Stimulated activated CD8-positive, alpha-beta memory T cell treated with anti-CD3 and anti-CD28 coated beads, Interleukin-15, amount 100 ng/mL, for 48 hours (primary cell): ENCODE data around the gene GSG1L.

ENCODE experiments used
- DNase-seq, 2 donors: peaks; one replicate each; pipeline ENCODE4 v3.0.0-alpha.2; 2020; ENCODE audit warnings: low read depth in 2 of 2

Gene GSG1L

GRCh38 chr16:27774779-27775178, 288.7 kb downstream of the GSG1L start:
- no peak for DNase-seq

- DNase-seq = no peak
Measured at GRCh38 chr16:27773344-27773743, 290.2 kb downstream of the GSG1L start.

DNA sequence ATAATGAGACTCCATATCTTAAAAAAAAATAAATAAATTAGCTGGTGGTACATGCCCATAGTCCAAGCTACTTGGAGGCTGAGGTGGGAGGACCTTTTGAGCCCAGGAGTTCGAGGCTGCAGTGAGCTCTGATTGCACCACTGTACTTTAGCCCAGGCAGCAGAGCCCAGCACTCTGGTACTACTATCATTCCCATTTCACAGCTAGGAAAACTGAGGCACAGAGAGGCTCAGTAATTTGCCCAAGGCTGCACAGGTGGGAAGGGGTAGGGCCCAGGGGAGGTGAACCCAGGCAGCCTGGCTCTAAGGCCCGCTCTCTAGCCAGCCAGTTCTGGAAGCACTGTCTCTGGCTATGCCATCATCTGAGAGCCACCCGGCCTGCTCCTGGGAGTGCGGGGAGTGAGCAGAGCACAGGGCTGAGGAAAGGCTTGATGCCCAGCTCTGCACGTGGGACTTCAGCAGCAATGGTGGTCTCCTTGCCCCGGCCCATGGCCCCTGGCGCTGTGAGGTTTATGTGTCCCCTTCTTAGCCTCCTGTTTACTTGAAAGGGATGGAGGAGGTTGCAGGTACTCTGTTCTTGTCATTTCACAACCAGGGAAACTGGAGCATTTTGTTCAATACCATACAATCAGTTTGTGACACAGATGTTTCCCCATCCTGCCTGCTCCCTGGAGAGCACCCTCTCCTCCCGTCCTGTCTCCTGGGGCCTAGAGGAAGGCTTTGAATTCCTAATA, 291.3 kb downstream of the GSG1L start:
- no peak for DNase-seq

- DNase-seq = no peak
Measured at GRCh38 chr16:27771201-27771910, 292.2 kb downstream of the GSG1L start.

DNA sequence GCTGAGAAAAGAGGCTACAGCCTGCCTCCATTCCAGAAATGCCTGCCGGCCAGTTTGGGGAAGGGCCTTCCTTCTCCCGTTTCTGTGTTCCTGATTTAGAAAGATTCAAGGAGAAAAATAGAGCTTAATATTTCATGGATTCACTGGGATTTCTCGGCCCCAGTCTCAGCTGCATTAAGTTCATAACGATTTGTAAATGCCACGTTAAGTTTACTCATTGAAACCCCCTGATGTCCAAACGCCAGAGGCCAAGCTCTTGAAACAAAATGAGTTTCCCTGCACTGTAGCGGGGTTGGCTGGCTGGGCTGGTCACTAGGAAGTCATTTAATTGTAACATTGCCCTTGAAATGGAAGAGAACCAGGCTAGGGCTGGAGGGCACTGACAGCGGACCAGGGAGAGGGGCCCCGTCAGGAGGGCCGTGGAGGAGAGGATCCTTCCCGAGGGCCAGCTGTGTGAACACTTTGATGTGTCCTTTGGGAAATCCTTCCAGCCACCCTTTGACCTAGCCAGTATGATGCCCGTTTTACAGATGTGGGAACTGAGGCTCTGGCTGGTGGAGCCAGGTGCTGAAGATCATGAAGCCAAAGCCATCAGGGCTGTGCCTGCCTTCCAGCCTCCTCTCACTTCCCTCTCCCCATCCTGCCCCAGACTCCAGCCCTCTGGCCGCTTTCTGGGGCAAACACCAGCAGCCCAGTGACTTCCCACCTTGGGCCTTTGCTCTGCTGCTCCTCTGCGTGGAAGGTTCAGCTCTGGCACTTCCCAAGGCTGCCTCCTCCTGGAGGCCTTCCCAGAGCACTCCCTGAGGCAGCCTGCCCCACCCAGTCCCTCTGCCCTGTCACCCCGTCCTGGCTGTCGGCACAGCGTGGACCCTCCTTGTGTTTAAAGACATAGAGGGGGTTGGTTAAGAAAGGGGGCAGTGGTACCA, 293.0 kb downstream of the GSG1L start:
- DNase-seq = no peak

- no peak for DNase-seq
Measured at GRCh38 chr16:27769561-27770255, 293.8 kb downstream of the GSG1L start.

DNA sequence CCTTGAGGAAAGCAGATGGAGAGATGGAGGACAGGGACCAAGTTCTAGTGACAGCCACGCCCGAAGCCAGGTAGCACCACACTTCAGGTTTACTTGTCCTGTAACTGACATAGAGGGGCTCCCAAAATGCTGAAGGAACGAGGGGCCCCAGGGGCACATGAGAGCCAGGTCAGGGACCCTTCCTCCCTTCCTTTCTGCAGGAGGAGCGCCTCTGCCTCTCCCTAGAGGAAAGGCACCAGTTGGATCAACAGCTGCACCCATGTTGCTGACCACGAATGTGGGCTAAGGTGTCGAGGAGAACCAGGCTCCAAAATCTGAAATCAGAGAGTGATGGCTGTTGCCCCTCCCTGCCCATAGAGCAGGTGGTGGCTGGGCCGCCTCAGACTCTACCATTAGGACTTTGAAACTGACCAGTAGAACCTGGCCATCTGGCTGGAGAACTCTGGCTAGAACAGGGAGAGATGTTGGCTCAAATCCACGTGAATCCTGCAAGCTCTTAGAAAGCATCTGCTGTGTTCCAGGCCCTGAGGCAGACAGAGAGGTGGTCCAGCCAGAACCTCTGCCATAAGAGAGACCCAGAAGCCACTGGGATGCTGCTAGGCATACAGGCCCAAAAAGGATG, 294.8 kb downstream of the GSG1L start:
- DNase-seq = no peak

DNA sequence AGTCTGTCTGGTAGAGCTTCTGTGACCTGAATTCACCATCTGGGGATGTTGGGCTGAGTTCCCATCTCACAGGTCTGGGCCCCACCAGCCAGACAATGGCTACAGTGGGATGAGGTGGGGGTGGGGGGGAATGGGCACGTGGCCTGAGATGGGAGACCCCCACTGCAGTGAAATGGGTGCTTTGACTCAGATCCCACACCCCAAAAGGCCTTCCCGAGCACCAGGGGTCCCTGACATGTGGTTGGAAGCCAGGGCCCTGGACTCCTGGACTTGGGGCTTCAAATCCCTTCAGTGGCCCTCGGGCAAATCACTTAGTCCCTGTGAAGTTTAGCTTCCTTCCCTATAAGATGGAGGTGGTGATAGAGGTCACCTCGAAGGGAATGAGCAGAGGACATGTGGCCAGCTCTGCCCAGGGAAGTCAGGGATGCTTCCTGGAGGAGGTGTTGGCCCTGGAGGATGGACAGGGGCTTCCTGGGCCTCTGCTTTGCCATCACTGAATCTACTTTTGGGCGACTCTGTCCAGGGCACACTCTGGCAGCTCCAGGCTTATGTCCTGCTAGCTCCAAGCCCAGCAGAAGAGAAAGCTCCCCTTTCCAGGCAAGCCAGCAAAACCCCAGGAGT, 295.4 kb downstream of the GSG1L start:
- DNase-seq = no peak

GRCh38 chr16:27767081-27767480, 296.4 kb downstream of the GSG1L start:
- DNase-seq = no peak

DNA sequence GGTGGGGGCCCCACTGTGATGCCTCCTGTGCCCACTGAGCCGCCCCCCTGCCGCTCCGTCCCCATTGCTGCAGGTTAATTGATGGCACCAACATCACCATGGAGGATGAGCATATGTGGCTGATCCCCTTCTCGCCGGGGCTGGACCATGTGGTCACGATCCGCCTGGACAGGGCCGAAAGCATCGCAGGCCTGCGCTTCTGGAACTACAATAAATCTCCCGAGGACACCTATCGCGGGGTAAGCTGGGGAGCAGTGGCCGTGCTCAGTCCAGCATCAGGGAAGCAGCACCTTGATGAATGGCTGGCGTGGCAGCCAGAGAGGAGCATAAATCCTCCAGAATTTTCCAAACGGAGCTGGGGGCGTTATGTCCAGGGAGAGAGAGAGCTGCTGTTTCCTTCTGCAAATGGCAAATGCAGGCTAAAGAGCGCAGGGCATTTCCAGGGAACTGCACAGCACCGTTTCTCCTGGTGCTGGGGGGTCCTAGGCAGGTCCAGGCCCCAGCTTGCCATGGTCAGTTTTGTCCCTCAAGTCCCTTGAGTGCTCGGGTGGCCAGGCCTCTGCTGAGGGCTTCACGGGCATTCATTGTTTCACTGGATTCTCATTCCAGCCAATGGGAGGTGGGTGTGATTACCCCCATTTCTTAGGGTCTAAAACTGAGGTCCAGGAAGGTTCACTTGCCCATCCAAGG, 297.1 kb downstream of the GSG1L start:
- no peak for DNase-seq

DNA sequence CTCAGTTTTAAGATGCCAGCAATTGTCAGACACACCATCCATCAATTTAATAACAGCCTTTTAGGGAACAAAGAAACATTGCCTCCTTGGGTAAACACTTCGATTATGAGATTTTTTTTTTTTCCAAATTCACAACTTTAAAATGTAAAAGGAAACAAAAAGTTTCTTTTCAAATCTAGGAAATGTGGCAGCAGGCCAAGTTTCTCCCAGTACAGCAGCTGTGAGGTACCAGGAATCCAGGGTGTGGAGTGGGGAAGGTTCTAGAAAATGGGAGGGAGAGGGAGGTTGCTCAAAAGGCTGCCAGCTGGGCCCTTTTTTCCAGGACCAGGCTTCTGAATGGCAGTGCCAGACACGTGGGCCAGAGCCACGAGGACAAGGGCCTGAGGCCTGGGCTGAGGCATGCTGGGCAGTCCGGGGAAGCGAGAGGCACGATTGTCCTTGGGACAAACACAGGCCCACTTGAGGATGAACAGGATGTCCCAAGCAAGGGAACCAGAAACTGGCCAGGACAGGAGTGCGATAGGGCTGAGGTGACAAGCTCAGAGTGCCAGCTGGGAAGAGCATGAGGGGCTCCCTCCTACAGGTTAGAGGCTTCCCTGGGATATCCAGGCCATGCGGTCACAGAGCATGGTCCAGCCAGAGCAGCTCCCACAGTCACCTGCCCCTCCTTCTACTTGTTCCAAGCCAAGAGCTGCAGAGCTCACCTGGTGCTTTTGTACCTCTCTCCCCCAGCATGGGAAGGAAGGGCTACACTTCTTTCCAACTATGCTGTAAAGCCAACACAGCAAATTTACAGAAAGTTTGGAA, 298.4 kb downstream of the GSG1L start:
- DNase-seq = no peak

- DNase-seq = no peak
Measured at GRCh38 chr16:27764427-27764826, 299.1 kb downstream of the GSG1L start.

DNA sequence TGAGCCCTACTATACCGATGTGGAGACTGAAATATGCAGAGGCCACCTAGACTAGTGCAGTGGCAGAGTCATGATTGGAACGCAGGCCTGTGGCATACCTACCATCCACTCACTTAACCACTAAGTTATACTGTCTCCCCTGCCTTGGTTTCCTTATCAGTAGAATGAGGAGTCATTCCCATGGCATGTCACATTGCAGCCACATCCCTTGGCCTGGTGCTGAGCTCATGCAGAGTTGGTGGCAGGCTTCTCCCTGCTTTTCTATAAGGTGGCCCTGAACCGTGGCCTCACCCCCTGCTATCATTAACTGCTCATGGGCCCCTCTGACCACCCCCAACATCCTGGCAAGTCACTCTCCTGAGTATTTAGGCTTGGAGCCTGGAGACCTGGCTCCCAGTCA, 301.1 kb downstream of the GSG1L start:
- no peak for DNase-seq

DNA sequence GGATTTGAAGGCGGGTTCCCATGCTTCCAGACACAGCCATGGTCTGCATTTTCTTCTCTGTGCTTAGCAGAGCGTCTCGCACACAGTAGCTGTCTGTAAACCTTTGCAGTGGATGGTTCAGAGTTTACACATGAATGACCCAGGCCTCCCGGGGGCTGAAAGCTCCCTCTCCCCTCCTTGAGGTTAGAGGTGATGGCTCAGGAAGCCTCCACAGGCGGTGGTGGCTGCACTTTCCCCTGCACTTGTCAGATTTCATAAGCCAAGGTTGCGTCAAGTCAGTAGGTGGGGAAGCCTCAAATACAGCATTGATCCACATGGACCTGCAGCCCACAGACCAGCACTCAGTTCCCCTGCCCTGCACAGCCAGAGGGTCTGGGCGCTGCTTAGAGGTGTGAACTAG, 301.7 kb downstream of the GSG1L start:
- DNase-seq = no peak

GRCh38 chr16:27760789-27761176, 302.7 kb downstream of the GSG1L start:
- no peak for DNase-seq

DNA sequence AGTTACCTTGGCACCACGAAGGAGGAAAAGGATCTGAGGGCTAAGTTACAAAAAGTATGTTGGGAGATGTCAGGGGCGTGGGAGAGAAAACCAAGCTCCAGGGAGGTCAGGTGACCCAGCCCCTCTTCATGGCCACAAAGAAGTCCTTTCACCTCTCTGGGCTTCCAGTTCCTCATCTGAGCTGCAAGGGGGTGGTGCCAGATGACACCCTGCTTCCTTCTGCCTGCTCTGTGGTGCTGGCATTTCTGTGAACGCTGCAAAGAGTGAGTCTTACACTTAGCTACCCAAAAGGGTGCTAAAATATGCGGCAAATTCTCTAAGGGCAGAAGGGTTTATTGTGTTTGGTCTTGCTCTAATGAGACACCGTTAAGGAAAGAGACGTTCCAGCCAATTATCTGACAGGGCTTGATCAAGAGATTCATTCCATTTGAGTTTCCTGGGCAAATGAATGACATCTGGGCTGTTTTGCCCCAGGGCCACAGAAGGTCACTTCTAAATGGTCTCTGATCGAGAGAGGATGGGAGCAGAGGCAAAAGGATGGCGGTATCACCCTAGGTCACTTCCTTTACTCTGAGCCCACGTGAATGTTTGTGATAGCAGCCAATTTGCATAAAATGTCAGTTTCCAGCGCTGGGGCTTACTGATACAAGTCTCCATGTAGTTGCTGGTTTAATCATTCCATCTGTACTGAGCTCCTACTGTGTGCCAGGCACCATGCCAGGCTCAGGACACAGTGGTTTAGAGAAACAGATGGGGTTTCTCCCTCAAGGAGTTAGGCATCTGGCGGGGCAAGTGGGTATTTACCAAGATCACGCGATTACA, 303.3 kb downstream of the GSG1L start:
- no peak for DNase-seq

DNA sequence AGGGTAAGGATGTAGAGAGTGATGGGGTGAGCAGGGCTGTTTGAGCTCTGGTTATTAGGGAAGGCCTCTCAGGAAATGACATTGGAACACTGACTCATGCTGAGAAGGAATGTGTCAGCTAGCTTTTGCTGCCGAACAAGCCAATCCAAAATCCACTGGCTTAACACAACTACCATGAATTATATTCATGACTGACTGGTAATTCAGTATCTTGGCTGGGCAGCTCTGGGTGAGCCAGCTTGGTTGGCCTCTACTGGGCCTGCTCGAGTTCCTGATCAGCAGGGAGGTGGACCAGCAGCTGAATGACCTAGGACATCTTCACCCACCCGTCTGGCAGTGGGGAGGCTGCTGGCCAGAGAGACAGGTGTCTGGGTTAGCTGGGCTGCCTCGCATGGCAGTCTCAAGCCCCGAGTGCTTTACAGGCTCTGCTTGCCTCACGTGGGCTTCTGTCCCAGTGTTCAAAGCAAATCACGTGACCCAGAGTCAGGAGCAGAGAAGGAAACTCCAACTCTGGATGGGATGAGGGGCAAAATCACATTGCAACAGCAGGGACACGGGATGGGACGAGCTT, 304.1 kb downstream of the GSG1L start:
- DNase-seq = no peak

DNA sequence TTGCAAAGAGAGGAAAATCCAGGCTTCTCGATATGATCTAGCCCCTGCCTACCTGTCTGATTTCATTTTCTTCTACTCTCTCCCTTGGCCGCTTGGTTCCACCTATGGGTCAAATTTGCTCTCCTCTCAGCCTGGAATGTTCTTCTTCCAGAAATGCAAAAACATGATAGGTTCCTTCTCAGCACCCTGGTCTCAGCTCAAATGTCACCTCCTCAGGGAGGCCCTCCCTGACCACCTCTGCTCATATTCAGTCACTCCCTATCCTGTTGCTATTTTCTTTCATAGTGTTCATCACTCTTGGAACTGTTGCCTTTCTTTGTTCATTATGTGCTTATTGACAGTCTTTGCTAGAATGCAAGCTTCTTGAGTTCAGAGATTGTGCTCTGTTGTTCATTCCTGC, 305.0 kb downstream of the GSG1L start:
- DNase-seq = no peak
